ENCODE measurements around the gene MYLK. TPM values are rescaled to one million over a fixed set of nuclear protein-coding genes. Genes with fewer than 3 reads are reported as not detected.

Gene MYLK
- total RNA-seq, 1 donor from 2014 or later, result 2.6 TPM

- no peak overlapping the region for H3K4me3 ChIP-seq (ENCODE audit: low read depth, low read length)
- FAIRE-seq (no peak), DNase-seq (ENCODE audit: low read depth) (no peak)
- H3K36me3 ChIP-seq (ENCODE audit: control insufficient read depth, insufficient read depth, low read length), result no peaks in the 10 kb centered on the region
- H3K27me3 ChIP-seq (ENCODE audit: control insufficient read depth, insufficient read depth, low read length), result no peaks in the 10 kb centered on the region
- no peak for TF ChIP-seq CTCF (IDR thresholded peaks at IDR 0.05; ENCODE audit: insufficient read depth, low read length, severe bottlenecking)
These were observed 107.9 kb downstream of the MYLK start for GRCh38 chr3:123776071-123776782.

GRCh38 chr3:123774474-123774873, 109.7 kb downstream of the MYLK start:
- H3K36me3 ChIP-seq (ENCODE audit: control insufficient read depth, insufficient read depth, low read length), result no peaks in the 10 kb centered on the region
- no peak for TF ChIP-seq CTCF (IDR thresholded peaks at IDR 0.05; ENCODE audit: insufficient read depth, low read length, severe bottlenecking)
- DNase-seq (ENCODE audit: low read depth), result no peak
- no peak for FAIRE-seq
- H3K4me3 ChIP-seq (ENCODE audit: low read depth, low read length), result no peak overlapping the region
- no peaks in the 10 kb centered on the region for H3K27me3 ChIP-seq (ENCODE audit: control insufficient read depth, insufficient read depth, low read length)

- Histone ChIP-seq H3K36me3 (ENCODE audit: control insufficient read depth, insufficient read depth, low read length) (no peaks in the 10 kb centered on the region), H3K4me3 (ENCODE audit: low read depth, low read length) (no peak overlapping the region), H3K27me3 (ENCODE audit: control insufficient read depth, insufficient read depth, low read length) (no peaks in the 10 kb centered on the region)
- no peak for DNase-seq (ENCODE audit: low read depth)
- no peak for TF ChIP-seq CTCF (IDR thresholded peaks at IDR 0.05; ENCODE audit: insufficient read depth, low read length, severe bottlenecking)
- no peak for FAIRE-seq
These were observed 110.3 kb downstream of the MYLK start for GRCh38 chr3:123773681-123774431.

GRCh38 chr3:123769356-123769743, 114.8 kb downstream of the MYLK start:
- no peak for TF ChIP-seq CTCF (IDR thresholded peaks at IDR 0.05; ENCODE audit: insufficient read depth, low read length, severe bottlenecking)
- FAIRE-seq, result peak; percentile 73
- Histone ChIP-seq H3K27me3 (ENCODE audit: control insufficient read depth, insufficient read depth, low read length) (no peaks in the 10 kb centered on the region), H3K36me3 (ENCODE audit: control insufficient read depth, insufficient read depth, low read length) (no peaks in the 10 kb centered on the region), H3K4me3 (ENCODE audit: low read depth, low read length) (no peak overlapping the region)
- DNase-seq (ENCODE audit: low read depth), result peak; percentile 27

- Histone ChIP-seq H3K27me3 (ENCODE audit: control insufficient read depth, insufficient read depth, low read length) (no peaks in the 10 kb centered on the region), H3K4me3 (ENCODE audit: low read depth, low read length) (no peak overlapping the region), H3K36me3 (ENCODE audit: control insufficient read depth, insufficient read depth, low read length) (no peaks in the 10 kb centered on the region)
- no peak for DNase-seq (ENCODE audit: low read depth)
- no peak for FAIRE-seq
- TF ChIP-seq CTCF (IDR thresholded peaks at IDR 0.05; ENCODE audit: insufficient read depth, low read length, severe bottlenecking), result no peak
These were observed 115.4 kb downstream of the MYLK start for GRCh38 chr3:123768480-123769355.

Data from bronchial epithelial cell (primary cell).